OCI-LY7 (cell line): ENCODE results near the gene BMPR1B. TPM values are rescaled to one million over a fixed set of nuclear protein-coding genes. Genes with fewer than 3 reads are reported as not detected.

ENCODE experiments used
- BruUV-seq: library from RNA; stranded (reverse); fragments of 400-500 nt; replicated peaks from 2 replicates; lab custom pipeline; 2021; lab: Mats Ljungman, UMichigan
- CTCF ChIA-PET: fragments of 300-600 bp; sonication (Branson Sonifier 250); formaldehyde crosslinking; loops from one replicate; lab custom pipeline; 2022; ENCODE audit warnings: antibody characterized with exemption; ENCODE audit not compliant: unreplicated experiment; lab: Charles Lee
- POLR2A ChIA-PET: fragments of 300-600 bp; sonication (Branson Sonifier 250); formaldehyde crosslinking; loops from one replicate; lab custom pipeline; 2022; ENCODE audit warnings: antibody characterized with exemption; lab: Charles Lee
- DNase-seq: peaks from one replicate; pipeline ENCODE4 v3.0.0-alpha.2; 2015; ENCODE audit warnings: low spot score
- H2AFZ ChIP-seq: fragments of 200-600 bp; sonication (generic), shearing (Covaris generic); 2 replicates; pipeline ENCODE4 v1.6.1; 2014; ENCODE audit warnings: mild to moderate bottlenecking, antibody characterized with exemption, low read length, moderate library complexity
- H3K27ac ChIP-seq: fragments of 200-600 bp; sonication (generic); 2 replicates; pipeline ENCODE4 v1.5.1; 2014; ENCODE audit warnings: mixed run types, low read depth, mild to moderate bottlenecking, moderate library complexity, low read length, inconsistent platforms; ENCODE audit not compliant: poor library complexity, severe bottlenecking
- H3K36me3 ChIP-seq: fragments of 200-600 bp; sonication (generic); 2 replicates; pipeline ENCODE4 v1.6.1; 2014; ENCODE audit warnings: mild to moderate bottlenecking, antibody characterized with exemption, low read length, moderate library complexity, mixed read lengths; ENCODE audit not compliant: insufficient read depth
- H3K4me1 ChIP-seq: fragments of 200-600 bp; sonication (generic); 2 replicates; pipeline ENCODE4 v1.5.1; 2014; ENCODE audit warnings: mild to moderate bottlenecking, low read length; ENCODE audit not compliant: insufficient read depth, poor library complexity, severe bottlenecking
- H3K4me2 ChIP-seq: fragments of 200-600 bp; sonication (generic); 2 replicates; pipeline ENCODE4 v1.6.1; 2014; ENCODE audit warnings: mild to moderate bottlenecking, low read length
- H3K4me3 ChIP-seq: fragments of 200-600 bp; sonication (generic); 2 replicates; pipeline ENCODE4 v1.5.1; 2014; ENCODE audit warnings: mild to moderate bottlenecking, low read depth, low read length; ENCODE audit not compliant: poor library complexity, severe bottlenecking
- H3K79me2 ChIP-seq: fragments of 200-600 bp; sonication (generic); 2 replicates; pipeline ENCODE4 v1.6.1; 2016; ENCODE audit warnings: low read depth, mild to moderate bottlenecking, low read length, moderate library complexity, mixed read lengths; ENCODE audit not compliant: insufficient read depth
- H3K9me2 ChIP-seq: fragments of 200-600 bp; sonication (generic); 2 replicates; pipeline ENCODE4 v1.6.1; 2016; ENCODE audit warnings: mild to moderate bottlenecking, low read length, mixed read lengths; ENCODE audit not compliant: insufficient read depth
- H3K9me3 ChIP-seq: fragments of 200-600 bp; sonication (generic); 2 replicates; pipeline ENCODE4 v1.6.1; 2014; ENCODE audit warnings: mild to moderate bottlenecking, mixed run types, low read length, mixed read lengths
- H4K20me1 ChIP-seq: fragments of 200-600 bp; sonication (generic); 2 replicates; pipeline ENCODE4 v1.6.1; 2014; ENCODE audit warnings: mild to moderate bottlenecking, antibody characterized with exemption, low read length, moderate library complexity, mixed read lengths; ENCODE audit not compliant: insufficient read depth
- CTCF ChIP-seq: fragments of 200-600 bp; sonication (generic); conservative IDR thresholded peaks from 2 replicates; pipeline ENCODE4 v1.5.1; 2014; ENCODE audit warnings: mild to moderate bottlenecking, antibody characterized with exemption, low read length, moderate library complexity, mixed read lengths
- EZH2phosphoT487 ChIP-seq: fragments of 200-600 bp; sonication (generic); IDR thresholded peaks from 2 replicates; pipeline ENCODE4 v1.6.1; 2018; ENCODE audit warnings: low read depth, borderline replicate concordance, mild to moderate bottlenecking, mixed run types, antibody characterized with exemption, low read length, moderate library complexity, mixed read lengths
- intact Hi-C: fragments of 100-400 bp; cut with micrococcal nuclease; formaldehyde crosslinking; loops from one replicate; pipeline ENCODE4 v1.10.0; 2022; ENCODE audit not compliant: unreplicated experiment
- total RNA-seq, 2 experiments: library from RNA; depleted of rRNA in 1 of 2; stranded (reverse); fragments of >200 nt in 1 of 2; shearing (Covaris generic) in 1 of 2; gene quantifications; 2 replicates each; pipeline ENCODE4 v1.2.3, GENCODE V29; 2014 to 2022

BMPR1B gene
- total RNA-seq, 2 experiments from 2014 or later: not detected

GRCh38 chr4:95181996-95182306, 424.2 kb downstream of the BMPR1B start:
- H2AFZ ChIP-seq: no peak overlapping the region
- POLR2A ChIA-PET: no interaction called here
- BruUV-seq: no TSS peak
- intact Hi-C loops: no loop called here
- no peaks in the 10 kb centered on the region for H3K36me3 ChIP-seq
- no peaks in the 10 kb centered on the region for H3K9me3 ChIP-seq
- CTCF ChIA-PET: no interaction called here
- no peak overlapping the region for H3K27ac ChIP-seq
- H3K79me2 ChIP-seq: no peaks in the 10 kb centered on the region
- H3K4me2 ChIP-seq: no peak overlapping the region
- H3K9me2 ChIP-seq: no peaks in the 10 kb centered on the region
- peaks cover 6% of the 10 kb centered on the region for H3K4me1 ChIP-seq
- H3K4me3 ChIP-seq: no peak overlapping the region
- TF ChIP-seq CTCF: no peak
- no peak for TF ChIP-seq EZH2phosphoT487
- DNase-seq: no peak
- no peaks in the 10 kb centered on the region for H4K20me1 ChIP-seq

- ChIA-PET POLR2A (interaction anchor here (1.4 kb wide), 1 partner anchor 14 kb away, joined by 3 read pairs; no protein-coding TSS in a partner anchor), CTCF (no interaction called here)
- Histone ChIP-seq H3K9me2 (no peaks in the 10 kb centered on the region), H3K4me1 (peaks cover 25% of the 10 kb centered on the region), H3K36me3 (no peaks in the 10 kb centered on the region), H3K27ac (no peak overlapping the region), H3K4me2 (no peak overlapping the region), H4K20me1 (no peaks in the 10 kb centered on the region), H3K9me3 (no peaks in the 10 kb centered on the region), H2AFZ (0 out of 2 replicates have a peak overlapping the region, but pooled peaks have one; percentile 16), H3K79me2 (no peaks in the 10 kb centered on the region), H3K4me3 (no peak overlapping the region)
- BruUV-seq: no TSS peak
- TF ChIP-seq EZH2phosphoT487 (no peak), CTCF (no peak)
- no peak for DNase-seq
- intact Hi-C loops: no loop called here
Observed at GRCh38 chr4:95183656-95184408, 426.1 kb downstream of the BMPR1B start.

- H3K9me3 ChIP-seq: no peaks in the 10 kb centered on the region
- no peak for TF ChIP-seq CTCF
- no peak for TF ChIP-seq EZH2phosphoT487
- H3K9me2 ChIP-seq: no peaks in the 10 kb centered on the region
- no peak overlapping the region for H2AFZ ChIP-seq
- intact Hi-C loops: no loop called here
- no peaks in the 10 kb centered on the region for H3K79me2 ChIP-seq
- H3K4me3 ChIP-seq: no peak overlapping the region
- no peaks in the 10 kb centered on the region for H3K36me3 ChIP-seq
- H4K20me1 ChIP-seq: no peaks in the 10 kb centered on the region
- POLR2A ChIA-PET: no interaction called here
- no peak for DNase-seq
- no TSS peak for BruUV-seq
- CTCF ChIA-PET: no interaction called here
- H3K27ac ChIP-seq: no peak overlapping the region
- no peak overlapping the region for H3K4me2 ChIP-seq
- peaks cover 43% of the 10 kb centered on the region for H3K4me1 ChIP-seq
Observed at GRCh38 chr4:95186666-95187065, 428.9 kb downstream of the BMPR1B start.
